ENCODE measurements around the gene KRTAP21-2. TPM values are rescaled to one million over a fixed set of nuclear protein-coding genes. Genes with fewer than 3 reads are reported as not detected.
"Not testable (repeated sequence)": the region's sequence is repeated elsewhere in the genome, so short reads cannot be mapped to it uniquely, and the experiment has no call there.

The KRTAP21-2 gene
- total RNA-seq, 1 donor: not detected

DNA sequence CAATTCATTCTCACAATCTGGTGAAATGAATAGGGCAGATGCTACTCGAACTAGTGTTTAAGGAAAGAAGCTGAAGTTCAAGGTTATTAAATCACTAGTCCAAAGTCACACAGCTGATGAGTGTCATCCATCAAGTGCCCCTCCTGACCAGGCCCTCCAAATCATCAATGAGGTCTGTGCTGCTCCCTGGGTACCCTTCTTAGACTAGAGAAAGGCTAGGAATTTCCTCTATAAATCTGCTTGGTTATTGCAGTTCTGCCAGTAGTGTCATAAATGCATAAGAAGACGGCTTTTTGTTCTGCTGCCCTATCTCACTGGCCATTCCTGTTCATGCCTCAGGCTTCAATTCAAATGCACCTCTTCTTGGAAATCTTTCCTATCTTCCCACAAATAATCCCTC lies 13.7 kb upstream of the KRTAP21-2 start:
- Histone ChIP-seq H3K9me3 (ENCODE audit: low read depth, low read length) (peaks cover 6% of the 10 kb centered on the region), H3K4me3 (ENCODE audit: insufficient read depth, low read length) (no peak overlapping the region), H2AFZ (ENCODE audit: low read length) (no peak overlapping the region), H3K36me3 (ENCODE audit: insufficient read depth, low read length) (no peaks in the 10 kb centered on the region), H3K4me2 (ENCODE audit: insufficient read depth, low read length) (no peak overlapping the region), H3K27ac (ENCODE audit: low read depth, low read length) (no peak overlapping the region), H3K27me3 (ENCODE audit: insufficient read depth, low read length) (no peaks in the 10 kb centered on the region), H3K79me2 (ENCODE audit: insufficient read depth, low read length) (no peaks in the 10 kb centered on the region), H4K20me1 (ENCODE audit: insufficient read depth, low read length) (no peaks in the 10 kb centered on the region), H3K4me1 (ENCODE audit: insufficient read depth, low read length) (no peaks in the 10 kb centered on the region)
- TF ChIP-seq, protein P1, sequence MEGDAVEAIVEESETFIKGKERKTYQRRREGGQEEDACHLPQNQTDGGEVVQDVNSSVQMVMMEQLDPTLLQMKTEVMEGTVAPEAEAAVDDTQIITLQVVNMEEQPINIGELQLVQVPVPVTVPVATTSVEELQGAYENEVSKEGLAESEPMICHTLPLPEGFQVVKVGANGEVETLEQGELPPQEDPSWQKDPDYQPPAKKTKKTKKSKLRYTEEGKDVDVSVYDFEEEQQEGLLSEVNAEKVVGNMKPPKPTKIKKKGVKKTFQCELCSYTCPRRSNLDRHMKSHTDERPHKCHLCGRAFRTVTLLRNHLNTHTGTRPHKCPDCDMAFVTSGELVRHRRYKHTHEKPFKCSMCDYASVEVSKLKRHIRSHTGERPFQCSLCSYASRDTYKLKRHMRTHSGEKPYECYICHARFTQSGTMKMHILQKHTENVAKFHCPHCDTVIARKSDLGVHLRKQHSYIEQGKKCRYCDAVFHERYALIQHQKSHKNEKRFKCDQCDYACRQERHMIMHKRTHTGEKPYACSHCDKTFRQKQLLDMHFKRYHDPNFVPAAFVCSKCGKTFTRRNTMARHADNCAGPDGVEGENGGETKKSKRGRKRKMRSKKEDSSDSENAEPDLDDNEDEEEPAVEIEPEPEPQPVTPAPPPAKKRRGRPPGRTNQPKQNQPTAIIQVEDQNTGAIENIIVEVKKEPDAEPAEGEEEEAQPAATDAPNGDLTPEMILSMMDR (IDR thresholded peaks at IDR 0.05; ENCODE audit: extremely low read depth, low read depth, low read length): no peak
- DNase-seq (ENCODE audit: insufficient read length, low spot score, missing footprints): no peak

DNA sequence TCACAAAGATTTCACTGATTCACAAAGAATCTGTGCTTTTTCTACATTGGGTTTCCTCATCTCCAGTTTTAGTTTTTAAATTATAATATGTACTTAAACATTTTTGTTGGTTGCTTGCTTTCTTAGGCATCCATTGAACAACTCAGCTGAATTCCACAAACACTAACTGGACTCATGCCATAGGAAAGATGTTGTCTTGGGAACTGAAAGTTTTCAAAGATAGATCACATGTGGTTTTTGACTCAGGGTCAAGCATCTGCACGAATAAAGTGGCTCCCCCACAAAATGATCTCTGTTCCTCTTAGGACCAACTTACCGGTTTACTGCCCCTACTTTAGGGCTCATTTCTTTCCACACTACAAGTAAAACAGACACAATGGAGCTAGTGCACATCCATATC lies 11.2 kb upstream of the KRTAP21-2 start:
- no peaks in the 10 kb centered on the region for H3K36me3 ChIP-seq (ENCODE audit: insufficient read depth, low read length)
- H3K4me2 ChIP-seq (ENCODE audit: insufficient read depth, low read length): no peak overlapping the region
- peaks cover 2% of the 10 kb centered on the region for H3K9me3 ChIP-seq (ENCODE audit: low read depth, low read length)
- no peak overlapping the region for H3K27ac ChIP-seq (ENCODE audit: low read depth, low read length)
- DNase-seq (ENCODE audit: insufficient read length, low spot score, missing footprints): no peak
- H3K4me3 ChIP-seq (ENCODE audit: insufficient read depth, low read length): no peak overlapping the region
- no peaks in the 10 kb centered on the region for H3K79me2 ChIP-seq (ENCODE audit: insufficient read depth, low read length)
- H3K4me1 ChIP-seq (ENCODE audit: insufficient read depth, low read length): no peaks in the 10 kb centered on the region
- H3K27me3 ChIP-seq (ENCODE audit: insufficient read depth, low read length): no peaks in the 10 kb centered on the region
- H4K20me1 ChIP-seq (ENCODE audit: insufficient read depth, low read length): no peaks in the 10 kb centered on the region
- TF ChIP-seq, protein P1 (IDR thresholded peaks at IDR 0.05; ENCODE audit: extremely low read depth, low read depth, low read length): no peak
- H2AFZ ChIP-seq (ENCODE audit: low read length): no peak overlapping the region

DNA sequence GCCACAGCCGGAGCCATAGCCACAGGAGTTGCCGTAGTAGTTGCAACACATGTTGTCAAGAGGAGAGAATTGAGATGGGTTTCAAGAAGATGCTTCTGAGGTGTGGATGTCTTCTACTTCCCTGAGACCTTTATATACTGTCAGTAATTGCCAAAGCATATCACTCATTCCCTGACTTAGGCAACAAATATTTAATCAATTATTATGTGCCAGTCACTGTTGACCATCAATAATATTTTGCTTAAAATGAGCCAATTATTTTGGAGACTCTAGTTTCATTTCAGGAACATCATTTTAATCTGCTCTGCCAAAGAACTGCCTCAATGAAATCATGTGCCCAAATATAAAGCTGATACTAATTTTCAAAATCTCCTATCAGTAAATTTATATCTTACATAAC lies 8.3 kb upstream of the KRTAP21-2 start, which contains the start of gene KRTAP21-1:
KRTAP21-1 (minus strand) TSS at position 101 of the 400 bp plus-strand sequence; CDS start at position 51, 50 bp downstream.
- H3K4me3 ChIP-seq (ENCODE audit: insufficient read depth, low read length); H3K27ac ChIP-seq (ENCODE audit: low read depth, low read length); H3K4me2 ChIP-seq (ENCODE audit: insufficient read depth, low read length); DNase-seq (ENCODE audit: insufficient read length, low spot score, missing footprints); H3K27me3 ChIP-seq (ENCODE audit: insufficient read depth, low read length); H3K9me3 ChIP-seq (ENCODE audit: low read depth, low read length); H2AFZ ChIP-seq (ENCODE audit: low read length); H4K20me1 ChIP-seq (ENCODE audit: insufficient read depth, low read length); H3K36me3 ChIP-seq (ENCODE audit: insufficient read depth, low read length); H3K79me2 ChIP-seq (ENCODE audit: insufficient read depth, low read length); H3K4me1 ChIP-seq (ENCODE audit: insufficient read depth, low read length): not testable (repeated sequence)

DNA sequence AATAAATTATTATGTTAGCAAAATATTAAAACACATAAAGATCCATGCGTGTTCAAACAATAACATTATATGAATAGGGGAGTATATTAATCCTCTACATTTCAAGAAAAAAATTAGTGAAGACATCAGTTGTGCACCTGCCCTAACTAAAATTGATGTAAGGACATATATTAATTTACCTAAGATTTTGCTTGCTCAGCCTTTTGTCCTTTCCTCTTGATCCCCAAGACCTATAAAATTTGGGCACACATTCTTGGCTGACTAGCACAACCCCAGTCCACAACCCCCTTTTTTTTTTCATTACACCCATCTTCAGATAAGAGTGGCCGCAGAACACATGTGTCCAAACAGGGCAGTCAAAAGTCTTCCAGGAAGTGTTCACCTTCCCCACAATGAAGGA lies 6.6 kb downstream of the KRTAP21-2 start:
- Histone ChIP-seq H2AFZ (ENCODE audit: low read length) (no peak overlapping the region), H3K36me3 (ENCODE audit: insufficient read depth, low read length) (no peaks in the 10 kb centered on the region), H3K4me1 (ENCODE audit: insufficient read depth, low read length) (no peaks in the 10 kb centered on the region), H3K27me3 (ENCODE audit: insufficient read depth, low read length) (no peaks in the 10 kb centered on the region), H3K27ac (ENCODE audit: low read depth, low read length) (no peak overlapping the region), H4K20me1 (ENCODE audit: insufficient read depth, low read length) (no peaks in the 10 kb centered on the region), H3K79me2 (ENCODE audit: insufficient read depth, low read length) (no peaks in the 10 kb centered on the region), H3K9me3 (ENCODE audit: low read depth, low read length) (no peaks in the 10 kb centered on the region), H3K4me3 (ENCODE audit: insufficient read depth, low read length) (no peak overlapping the region), H3K4me2 (ENCODE audit: insufficient read depth, low read length) (no peak overlapping the region)
- no peak for DNase-seq (ENCODE audit: insufficient read length, low spot score, missing footprints)
- TF ChIP-seq, protein P1 (IDR thresholded peaks at IDR 0.05; ENCODE audit: extremely low read depth, low read depth, low read length): no peak
